ENCODE data around the gene SIKE1.

DNA sequence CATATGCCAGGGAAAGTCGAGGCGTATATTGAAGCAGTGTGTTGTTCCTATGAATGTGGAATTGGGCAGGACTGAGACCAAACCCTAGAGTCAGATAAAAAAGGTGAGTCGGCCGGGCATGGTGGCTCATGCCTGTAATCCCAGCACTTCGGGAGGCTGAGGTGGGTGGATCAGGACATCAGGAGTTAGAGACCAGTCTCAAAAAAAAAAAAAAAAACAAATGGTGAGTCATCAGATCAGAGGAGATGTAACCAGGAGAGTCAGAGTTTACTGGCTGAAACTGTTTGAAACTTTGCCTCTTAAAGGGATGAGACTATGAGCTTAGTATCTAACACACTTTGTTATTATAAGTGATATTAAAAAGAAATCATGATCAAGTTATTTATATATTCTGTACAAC, 47.8 kb upstream of the SIKE1 start:
- TF ChIP-seq, protein P1, sequence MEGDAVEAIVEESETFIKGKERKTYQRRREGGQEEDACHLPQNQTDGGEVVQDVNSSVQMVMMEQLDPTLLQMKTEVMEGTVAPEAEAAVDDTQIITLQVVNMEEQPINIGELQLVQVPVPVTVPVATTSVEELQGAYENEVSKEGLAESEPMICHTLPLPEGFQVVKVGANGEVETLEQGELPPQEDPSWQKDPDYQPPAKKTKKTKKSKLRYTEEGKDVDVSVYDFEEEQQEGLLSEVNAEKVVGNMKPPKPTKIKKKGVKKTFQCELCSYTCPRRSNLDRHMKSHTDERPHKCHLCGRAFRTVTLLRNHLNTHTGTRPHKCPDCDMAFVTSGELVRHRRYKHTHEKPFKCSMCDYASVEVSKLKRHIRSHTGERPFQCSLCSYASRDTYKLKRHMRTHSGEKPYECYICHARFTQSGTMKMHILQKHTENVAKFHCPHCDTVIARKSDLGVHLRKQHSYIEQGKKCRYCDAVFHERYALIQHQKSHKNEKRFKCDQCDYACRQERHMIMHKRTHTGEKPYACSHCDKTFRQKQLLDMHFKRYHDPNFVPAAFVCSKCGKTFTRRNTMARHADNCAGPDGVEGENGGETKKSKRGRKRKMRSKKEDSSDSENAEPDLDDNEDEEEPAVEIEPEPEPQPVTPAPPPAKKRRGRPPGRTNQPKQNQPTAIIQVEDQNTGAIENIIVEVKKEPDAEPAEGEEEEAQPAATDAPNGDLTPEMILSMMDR (IDR thresholded peaks at IDR 0.05), result no peak
- TF ChIP-seq EZH2 (IDR thresholded peaks at IDR 0.05), result no peak

All from neural progenitor cell (in vitro differentiated cells).